HepG2 (cell line): ENCODE measurements around the gene SLC44A4. TPM values are rescaled to one million over a fixed set of nuclear protein-coding genes. Genes with fewer than 3 reads are reported as not detected.

Experiments used
- ATAC-seq: fragments of 200-7000 bp; cut with Tn5 transposase; 3 replicates; pipeline ENCODE4 v1.9.1; 2020; ENCODE audit warnings: mild to moderate bottlenecking, moderate library complexity
- BruUV-seq: library from RNA; stranded (reverse); fragments of 400-500 nt; replicated peaks from 2 replicates; lab custom pipeline; 2021; lab: Mats Ljungman, UMichigan
- CTCF ChIA-PET: fragments of 300-600 bp; formaldehyde crosslinking; extraction: SDS; loops from one replicate; lab custom pipeline; 2021; ENCODE audit warnings: low total read pairs, inconsistent platforms, low intra/inter-chr PET ratio; lab: Yijun Ruan, JAX
- POLR2A ChIA-PET: fragments of 350-600 bp; sonication (Branson Sonifier 250); formaldehyde crosslinking; loops from one replicate; lab custom pipeline; 2020; ENCODE audit warnings: antibody characterized with exemption, inconsistent platforms; lab: Yijun Ruan, JAX
- DNase-seq: peaks from one replicate; pipeline ENCODE4 v3.0.0-alpha.2; 2015; ENCODE audit warnings: low spot score
- FAIRE-seq: peaks from 3 replicates; lab custom pipeline; 2011; peaks lifted over from hg19 to GRCh38; lab: Jason Lieb, UNC
- H2AFZ ChIP-seq: one replicate; pipeline ENCODE4 v1.6.1; 2011; ENCODE audit warnings: low read length, inconsistent platforms
- H3K27ac ChIP-seq: fragments of 300-600 bp; 3 replicates; pipeline ENCODE4 v1.8.0; 2011; ENCODE audit warnings: mixed run types, mild to moderate bottlenecking, mixed read lengths, low read length, inconsistent platforms; ENCODE audit not compliant: insufficient read depth; ENCODE audit errors: extremely low read length
- H3K27me3 ChIP-seq, 2 experiments: fragments of 200-600 bp in 1 of 2; 2 replicates in 1 of 2; 3 replicates in 1 of 2; pipeline versions ENCODE4 v1.6.0 to v1.8.0; 2011; ENCODE audit warnings: low read length in 2 of 2, mild to moderate bottlenecking in 2 of 2, moderate library complexity in 2 of 2, inconsistent platforms in 1 of 2; ENCODE audit not compliant: insufficient read depth in 2 of 2, control insufficient read depth in 1 of 2
- H3K36me3 ChIP-seq, 2 experiments: fragments of 200-600 bp in 1 of 2; replicated peaks in 1 of 2; 2 replicates in 1 of 2; 3 replicates in 1 of 2; pipeline versions ENCODE4 v1.5.1 to v1.8.0; 2011; ENCODE audit warnings: low read length in 2 of 2, inconsistent platforms in 1 of 2; ENCODE audit not compliant: insufficient read depth in 2 of 2, control insufficient read depth in 1 of 2
- H3K4me1 ChIP-seq: 2 replicates; pipeline ENCODE4 v1.5.1; 2012; ENCODE audit warnings: low read length, inconsistent platforms; ENCODE audit not compliant: insufficient read depth
- H3K4me2 ChIP-seq: 2 replicates; pipeline ENCODE4 v1.6.0; 2011; ENCODE audit warnings: low read depth, low read length, inconsistent platforms
- H3K4me3 ChIP-seq, 3 experiments: fragments of 200-600 bp in 1 of 3; sonication (generic), shearing (Covaris generic) in 1 of 3; replicated peaks in 1 of 3; 2 replicates each; pipeline ENCODE4 v1.5.1; 2011 to 2016; ENCODE audit warnings: low read length in 3 of 3, inconsistent platforms in 2 of 3, low read depth in 2 of 3, mild to moderate bottlenecking in 2 of 3, control low read depth in 1 of 3, mixed read lengths in 1 of 3; ENCODE audit not compliant: insufficient read depth in 1 of 3
- H3K79me2 ChIP-seq: one replicate; pipeline ENCODE4 v1.6.1; 2011; ENCODE audit warnings: low read length, inconsistent platforms; ENCODE audit not compliant: insufficient read depth
- H3K9ac ChIP-seq: 2 replicates; pipeline ENCODE4 v1.6.0; 2011; ENCODE audit warnings: mild to moderate bottlenecking, low read depth, low read length, inconsistent platforms; ENCODE audit not compliant: insufficient read depth
- H3K9me3 ChIP-seq: 2 replicates; pipeline ENCODE4 v1.5.1; 2012; ENCODE audit warnings: mild to moderate bottlenecking, low read length
- H4K20me1 ChIP-seq: 2 replicates; pipeline ENCODE4 v1.6.0; 2011; ENCODE audit warnings: inconsistent platforms, mild to moderate bottlenecking, low read length, moderate library complexity; ENCODE audit not compliant: insufficient read depth
- DNMT1 ChIP-seq: sonication (generic); formaldehyde crosslinking; IDR thresholded peaks from 2 replicates; pipeline ENCODE4 v1.5.1; 2020; ENCODE audit warnings: mild to moderate bottlenecking, missing genetic modification reagents
- FLYWCH1 ChIP-seq: sonication (generic); formaldehyde crosslinking; IDR thresholded peaks from 2 replicates; pipeline ENCODE4 v1.8.1; 2023; ENCODE audit warnings: mild to moderate bottlenecking, missing genetic modification reagents
- HIC2 ChIP-seq: sonication (generic); formaldehyde crosslinking; IDR thresholded peaks from 2 replicates; pipeline ENCODE4 v1.9.0; 2022; ENCODE audit warnings: low read depth, missing genetic modification reagents
- HIVEP1 ChIP-seq: sonication (generic); formaldehyde crosslinking; IDR thresholded peaks from 2 replicates; pipeline ENCODE4 v1.4.0; 2020; ENCODE audit warnings: mild to moderate bottlenecking, missing genetic modification reagents
- KDM1A ChIP-seq: IDR thresholded peaks from 2 replicates; pipeline ENCODE4 v1.6.1; 2016; ENCODE audit warnings: missing compliant biosample characterization
- MED1 ChIP-seq: sonication (generic); formaldehyde crosslinking; IDR thresholded peaks from 2 replicates; pipeline ENCODE4 v1.4.0; 2020; ENCODE audit warnings: missing genetic modification reagents
- MZF1 ChIP-seq: sonication (generic); formaldehyde crosslinking; IDR thresholded peaks from 2 replicates; pipeline ENCODE4 v1.8.1; 2023; ENCODE audit warnings: mild to moderate bottlenecking, missing genetic modification reagents, borderline replicate concordance
- PAX8 ChIP-seq: sonication (generic); formaldehyde crosslinking; IDR thresholded peaks from 2 replicates; pipeline ENCODE4 v1.8.0; 2022; ENCODE audit warnings: mild to moderate bottlenecking, missing genetic modification reagents, borderline replicate concordance
- PBX2 ChIP-seq: IDR thresholded peaks from 2 replicates; pipeline ENCODE4 v1.6.1; 2016; ENCODE audit warnings: control low read depth
- TFDP2 ChIP-seq: sonication (generic); formaldehyde crosslinking; IDR thresholded peaks from 2 replicates; pipeline ENCODE4 v1.4.0; 2020; ENCODE audit warnings: missing genetic modification reagents
- U2AF2 ChIP-seq: fragments of 200-400 bp; formaldehyde crosslinking; IDR thresholded peaks from 2 replicates; pipeline ENCODE4 v1.6.1; 2017; ENCODE audit warnings: low read depth, mild to moderate bottlenecking, low read length
- ZBTB33 ChIP-seq: sonication (generic); formaldehyde crosslinking; IDR thresholded peaks from 2 replicates; pipeline ENCODE4 v1.4.0; 2020; ENCODE audit warnings: missing genetic modification reagents
- ZNF121 ChIP-seq: sonication (generic); formaldehyde crosslinking; IDR thresholded peaks from 2 replicates; pipeline ENCODE4 v1.5.0; 2020; ENCODE audit warnings: mild to moderate bottlenecking, missing genetic modification reagents
- ZNF124 ChIP-seq: sonication (generic); formaldehyde crosslinking; IDR thresholded peaks from 2 replicates; pipeline ENCODE4 v1.4.0; 2020; ENCODE audit warnings: missing genetic modification reagents
- ZNF143 ChIP-seq: sonication (generic); formaldehyde crosslinking; IDR thresholded peaks from 2 replicates; pipeline ENCODE4 v1.4.0; 2020; ENCODE audit warnings: missing genetic modification reagents
- ZNF17 ChIP-seq: sonication (generic); formaldehyde crosslinking; IDR thresholded peaks from 2 replicates; pipeline ENCODE4 v1.5.0; 2020; ENCODE audit warnings: mild to moderate bottlenecking, missing genetic modification reagents
- ZNF276 ChIP-seq: sonication (generic); formaldehyde crosslinking; IDR thresholded peaks from 2 replicates; pipeline ENCODE4 v1.4.0; 2020; ENCODE audit warnings: mild to moderate bottlenecking, low read depth, missing genetic modification reagents
- ZNF446 ChIP-seq: sonication (generic); formaldehyde crosslinking; IDR thresholded peaks from 2 replicates; pipeline ENCODE4 v1.5.0; 2020; ENCODE audit warnings: mild to moderate bottlenecking, missing genetic modification reagents
- ZNF772 ChIP-seq: sonication (generic); formaldehyde crosslinking; IDR thresholded peaks from 2 replicates; pipeline ENCODE4 v1.5.0; 2020; ENCODE audit warnings: mild to moderate bottlenecking, missing genetic modification reagents
- ZNF792 ChIP-seq: IDR thresholded peaks from 2 replicates; pipeline ENCODE4 v1.6.1; 2016
- WGBS: methylation state at CpG from one replicate; pipeline ENCODE4 v1.1.6; 2017; ENCODE audit warnings: low lambda C conversion rate; 5-methylcytosine and 5-hydroxymethylcytosine counted together
- in situ Hi-C: cut with HindIII; loops from 2 replicates; pipeline ENCODE4 v1.10.0; 2017; ENCODE audit warnings: low pct_unique_long_range_greater_than_20kb; ENCODE audit not compliant: extremely low pct_ligation_motif_present
- intact Hi-C: fragments of 100-400 bp; cut with micrococcal nuclease; formaldehyde crosslinking; loops from one replicate; pipeline ENCODE4 v1.10.0; 2022; ENCODE audit not compliant: unreplicated experiment
- polyA plus RNA-seq, 8 experiments: library from polyadenylated mRNA; depleted of rRNA in 3 of 8; stranded (reverse) in 7 of 8; unstranded in 1 of 8; fragments of >200 nt; fragmentation: Illumina TruSeq in 4 of 8; extraction: Trizol in 4 of 8; gene quantifications; 2 replicates each; pipeline versions ENCODE4 v1.2.1 to v1.2.3, GENCODE V29; 2011 to 2016; ENCODE audit warnings: low read depth in 4 of 8, missing spikeins in 1 of 8, mixed read lengths in 1 of 8; ENCODE audit not compliant: insufficient read depth in 1 of 8
- total RNA-seq, 5 experiments: library from RNA; depleted of rRNA; stranded (reverse); fragments of >200 nt; fragmentation: Illumina TruSeq; extraction: Trizol; gene quantifications; 2 replicates each; pipeline ENCODE4 v1.2.3, GENCODE V29; 2016; ENCODE audit warnings: low read depth in 1 of 5

SLC44A4 gene
- total and polyA plus RNA-seq, 2 of the 13 experiments (the other 11 are each of a cell fraction or from before 2014, with no cell fraction given), result 3.5 to 5.9 TPM

- H4K20me1 ChIP-seq, result no peaks in the 10 kb centered on the region
- no peak overlapping the region for H2AFZ ChIP-seq
- no peak overlapping the region for H3K27ac ChIP-seq
- H3K27me3 ChIP-seq, result no peaks in the 10 kb centered on the region
- no peak overlapping the region for H3K4me3 ChIP-seq
- in situ Hi-C loops (no loop called here), intact Hi-C loops (no loop called here)
- no peak overlapping the region for H3K4me2 ChIP-seq
- ChIA-PET POLR2A (interaction anchor here (0.7 to 7.2 kb wide), 6 partner anchors 8 to 137 kb away, joined by 3 to 103 read pairs (median 4); partner anchors contain the start of genes NEU1 and VARS1), CTCF (no interaction called here)
- BruUV-seq, result no TSS peak
- no peak for DNase-seq
- 58% methylated on average over 5 of the region's 5 CpGs for WGBS
- no peak overlapping the region for H3K9ac ChIP-seq
- FAIRE-seq, result no peak
- no peak for TF ChIP-seq HIC2
- TF ChIP-seq PBX2, result no peak
- no peak for TF ChIP-seq U2AF2
- TF ChIP-seq DNMT1 (CRISPR knock-in tag), result no peak
- no peak for TF ChIP-seq PAX8 (CRISPR knock-in tag)
- no peak for TF ChIP-seq HIVEP1 (CRISPR knock-in tag)
- no peak for TF ChIP-seq ZNF772 (CRISPR knock-in tag)
- TF ChIP-seq FLYWCH1, result no peak
- no peak for TF ChIP-seq ZNF17 (CRISPR knock-in tag)
- no peak for TF ChIP-seq KDM1A
- no peak for TF ChIP-seq ZNF143 (CRISPR knock-in tag)
- no peak for TF ChIP-seq ZNF124 (CRISPR knock-in tag)
- TF ChIP-seq ZNF276 (CRISPR knock-in tag), result no peak
- TF ChIP-seq ZBTB33 (CRISPR knock-in tag), result no peak
- TF ChIP-seq ZNF121 (CRISPR knock-in tag), result no peak; the same call in 1 of the 2 replicates
- TF ChIP-seq MED1 (CRISPR knock-in tag), result no peak
- no peak for TF ChIP-seq ZNF446 (CRISPR knock-in tag)
- no peak for TF ChIP-seq ZNF792 (CRISPR knock-in tag)
- no peak for TF ChIP-seq MZF1 (CRISPR knock-in tag)
- TF ChIP-seq TFDP2, result no peak
- H3K79me2 ChIP-seq, result no peaks in the 10 kb centered on the region
- no peak for ATAC-seq
- H3K36me3 ChIP-seq, result peaks cover 8 to 14% of the 10 kb centered on the region in 2 experiments; a peak in 4 of 5 replicates
- H3K4me1 ChIP-seq, result peaks cover 51% of the 10 kb centered on the region
- no peaks in the 10 kb centered on the region for H3K9me3 ChIP-seq
Observed at GRCh38 chr6:31875877-31876276, 2.9 kb downstream of the SLC44A4 start.
